ENCODE results near the gene SH3GLB2. TPM values are rescaled to one million over a fixed set of nuclear protein-coding genes. Genes with fewer than 3 reads are reported as not detected.

Gene SH3GLB2
- total and polyA plus RNA-seq, 12 donors: 25.2 to 51.3 (median 33.5) TPM

GRCh38 chr9:129074106-129074505 is 46.0 kb upstream of the SH3GLB2 start:
- peaks cover 0 to 13% (median 9%) of the 10 kb centered on the region in 9 donors for H3K4me1 ChIP-seq
- intact Hi-C loops (cut with DNase I): no loop called here
- TF ChIP-seq, protein P1, sequence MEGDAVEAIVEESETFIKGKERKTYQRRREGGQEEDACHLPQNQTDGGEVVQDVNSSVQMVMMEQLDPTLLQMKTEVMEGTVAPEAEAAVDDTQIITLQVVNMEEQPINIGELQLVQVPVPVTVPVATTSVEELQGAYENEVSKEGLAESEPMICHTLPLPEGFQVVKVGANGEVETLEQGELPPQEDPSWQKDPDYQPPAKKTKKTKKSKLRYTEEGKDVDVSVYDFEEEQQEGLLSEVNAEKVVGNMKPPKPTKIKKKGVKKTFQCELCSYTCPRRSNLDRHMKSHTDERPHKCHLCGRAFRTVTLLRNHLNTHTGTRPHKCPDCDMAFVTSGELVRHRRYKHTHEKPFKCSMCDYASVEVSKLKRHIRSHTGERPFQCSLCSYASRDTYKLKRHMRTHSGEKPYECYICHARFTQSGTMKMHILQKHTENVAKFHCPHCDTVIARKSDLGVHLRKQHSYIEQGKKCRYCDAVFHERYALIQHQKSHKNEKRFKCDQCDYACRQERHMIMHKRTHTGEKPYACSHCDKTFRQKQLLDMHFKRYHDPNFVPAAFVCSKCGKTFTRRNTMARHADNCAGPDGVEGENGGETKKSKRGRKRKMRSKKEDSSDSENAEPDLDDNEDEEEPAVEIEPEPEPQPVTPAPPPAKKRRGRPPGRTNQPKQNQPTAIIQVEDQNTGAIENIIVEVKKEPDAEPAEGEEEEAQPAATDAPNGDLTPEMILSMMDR (IDR thresholded peaks at IDR 0.05): no peak
- no peaks in the 10 kb centered on the region for H3K9me3 ChIP-seq
- no peak overlapping the region for H3K4me3 ChIP-seq
- no peak for ATAC-seq
- H3K27ac ChIP-seq: no peak overlapping the region
- DNase-seq: no peak
- no peaks in the 10 kb centered on the region for H3K27me3 ChIP-seq
- H3K36me3 ChIP-seq: peaks cover 0 to 23% (median 0%) of the 10 kb centered on the region in 9 donors
- WGBS, 2 donors: 84 to 88% methylated on average over 3 of the region's 3 CpGs

- ATAC-seq (no peak), DNase-seq (no peak)
- H3K27ac ChIP-seq: no peak overlapping the region
- H3K9me3 ChIP-seq: no peaks in the 10 kb centered on the region
- H3K36me3 ChIP-seq: peaks cover 0 to 30% (median 0%) of the 10 kb centered on the region in 9 donors
- WGBS, 2 donors: 87 to 94% methylated on average over 8 of the region's 8 CpGs
- peaks cover 0 to 20% (median 14%) of the 10 kb centered on the region in 9 donors for H3K4me1 ChIP-seq
- H3K4me3 ChIP-seq: no peak overlapping the region
- TF ChIP-seq, protein P1 (IDR thresholded peaks at IDR 0.05): no peak
- intact Hi-C loops (cut with DNase I): no loop called here
- H3K27me3 ChIP-seq: no peaks in the 10 kb centered on the region
These were observed 45.3 kb upstream of the SH3GLB2 start for GRCh38 chr9:129073404-129073803.

DNA sequence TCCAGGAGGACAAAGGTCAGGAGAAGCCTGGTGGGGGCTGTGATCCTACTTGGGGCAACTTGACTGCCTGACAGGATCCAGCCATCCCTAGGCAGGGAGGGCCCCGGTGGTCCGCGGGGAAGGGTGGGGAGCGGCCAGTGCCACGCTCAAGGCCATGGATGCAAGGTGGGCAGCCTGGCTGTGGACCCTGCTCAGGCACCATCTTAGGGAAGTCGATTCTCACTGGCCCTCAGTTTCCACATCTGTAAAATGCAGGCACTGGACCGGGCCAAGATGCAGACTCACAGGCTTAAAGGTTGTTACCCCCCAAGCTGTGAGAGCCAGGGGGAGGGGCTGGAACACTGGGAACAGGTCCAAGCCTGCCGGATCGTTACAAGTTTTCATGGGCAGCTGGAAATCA is 44.0 kb upstream of the SH3GLB2 start:
- Histone ChIP-seq H3K27ac (no peak overlapping the region), H3K9me3 (no peaks in the 10 kb centered on the region), H3K4me1 (peaks cover 0 to 23% (median 14%) of the 10 kb centered on the region in 9 donors), H3K27me3 (no peaks in the 10 kb centered on the region), H3K4me3 (no peak overlapping the region), H3K36me3 (peaks cover 0 to 42% (median 12%) of the 10 kb centered on the region in 9 donors)
- intact Hi-C loops (cut with DNase I): no loop called here
- 60 to 61% methylated on average over 9 of the region's 9 CpGs for WGBS, 2 donors
- no peak for DNase-seq
- no peak for ATAC-seq
- TF ChIP-seq, protein P1 (IDR thresholded peaks at IDR 0.05): no peak

DNA sequence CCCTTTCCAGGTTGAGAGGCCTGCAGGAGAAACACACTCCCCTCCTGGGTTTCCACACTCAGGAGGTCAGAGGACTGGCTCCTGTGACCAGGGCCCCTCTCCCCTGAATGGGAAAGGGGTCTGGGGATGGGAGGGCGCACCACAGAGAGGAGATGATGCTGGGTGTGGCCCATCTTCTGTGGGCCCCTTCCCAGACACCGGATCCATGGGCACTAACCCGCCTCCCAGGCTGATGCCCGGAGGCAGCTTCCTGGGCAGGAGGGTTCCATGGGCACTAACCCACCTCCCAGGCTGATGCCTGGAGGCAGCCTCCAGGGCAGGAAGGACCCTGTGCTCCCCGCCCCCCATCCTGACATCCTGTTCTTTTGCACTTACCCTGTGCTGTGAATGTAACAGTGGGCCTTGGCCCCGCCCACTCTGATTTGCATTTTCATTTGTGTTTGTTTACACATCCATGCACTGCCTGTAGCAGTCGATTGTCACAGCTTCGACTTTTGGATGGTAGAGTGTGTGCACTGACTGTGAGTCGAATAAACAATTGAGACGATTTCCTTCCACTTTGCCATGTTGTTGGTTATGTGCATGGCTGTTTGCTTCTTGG is 43.5 kb upstream of the SH3GLB2 start:
- no peak for ATAC-seq
- Histone ChIP-seq H3K27ac (no peak overlapping the region), H3K36me3 (peaks cover 0 to 47% (median 12%) of the 10 kb centered on the region in 9 donors), H3K4me3 (no peak overlapping the region), H3K4me1 (peaks cover 0 to 23% (median 14%) of the 10 kb centered on the region in 9 donors), H3K27me3 (no peaks in the 10 kb centered on the region), H3K9me3 (no peaks in the 10 kb centered on the region)
- DNase-seq: no peak
- TF ChIP-seq, protein P1 (IDR thresholded peaks at IDR 0.05): no peak
- WGBS, 2 donors: 67 to 72% methylated on average over 10 of the region's 10 CpGs
- intact Hi-C loops (cut with DNase I): no loop called here

Data from heart right ventricle (tissue), 16 donors.